Keratinocyte (primary cell): ENCODE results near the gene KLRG1. TPM values are rescaled to one million over a fixed set of nuclear protein-coding genes. Genes with fewer than 3 reads are reported as not detected.
A peak's percentile ranks its signal among the peaks of the same experiment; 100 is the strongest.

Experiments
- DNase-seq: peaks from one replicate; pipeline ENCODE4 v3.0.0-alpha.2; 2011; ENCODE audit warnings: low read depth, missing footprints, low spot score
- FAIRE-seq: peaks from 2 replicates; lab custom pipeline; 2011; peaks lifted over from hg19 to GRCh38; lab: Jason Lieb, UNC
- H2AFZ ChIP-seq: 2 replicates; pipeline ENCODE4 v1.6.0; 2012; ENCODE audit warnings: low read length, control low read depth, inconsistent platforms; ENCODE audit not compliant: control insufficient read depth
- H3K27ac ChIP-seq: 2 replicates; pipeline ENCODE4 v1.5.1; 2011; ENCODE audit warnings: low read length; ENCODE audit not compliant: control insufficient read depth, insufficient read depth
- H3K27me3 ChIP-seq: 3 replicates; pipeline ENCODE4 v1.6.0; 2011; ENCODE audit warnings: low read length; ENCODE audit not compliant: control insufficient read depth, insufficient read depth; ENCODE audit errors: extremely low read depth
- H3K36me3 ChIP-seq, 2 experiments: 2 replicates in 1 of 2; 3 replicates in 1 of 2; pipeline ENCODE4 v1.5.1; 2011; ENCODE audit warnings: low read length in 2 of 2, mild to moderate bottlenecking in 1 of 2; ENCODE audit not compliant: control insufficient read depth in 2 of 2, insufficient read depth in 2 of 2; ENCODE audit errors: extremely low read depth in 1 of 2
- H3K4me1 ChIP-seq: 3 replicates; pipeline ENCODE4 v1.5.1; 2011; ENCODE audit warnings: low read length; ENCODE audit not compliant: control insufficient read depth, insufficient read depth; ENCODE audit errors: extremely low read depth
- H3K4me2 ChIP-seq: 3 replicates; pipeline ENCODE4 v1.6.0; 2011; ENCODE audit warnings: low read depth, low read length; ENCODE audit not compliant: control insufficient read depth, insufficient read depth; ENCODE audit errors: extremely low read depth
- H3K4me3 ChIP-seq, 3 experiments: fragments of 200-600 bp in 1 of 3; sonication (generic) in 1 of 3; 2 replicates in 2 of 3; 3 replicates in 1 of 3; pipeline ENCODE4 v1.5.1; 2011 to 2016; ENCODE audit warnings: low read length in 3 of 3, mild to moderate bottlenecking in 3 of 3, control low read depth in 2 of 3, inconsistent platforms in 1 of 3, low read depth in 1 of 3, mixed read lengths in 1 of 3, mixed run types in 1 of 3, moderate library complexity in 1 of 3; ENCODE audit not compliant: control insufficient read depth in 2 of 3, insufficient read depth in 2 of 3; ENCODE audit errors: extremely low read depth in 1 of 3
- H3K79me2 ChIP-seq: 2 replicates; pipeline ENCODE4 v1.6.0; 2012; ENCODE audit warnings: low read length; ENCODE audit not compliant: control insufficient read depth, insufficient read depth
- H3K9ac ChIP-seq: 3 replicates; pipeline ENCODE4 v1.6.0; 2011; ENCODE audit warnings: low read length; ENCODE audit not compliant: control insufficient read depth, insufficient read depth; ENCODE audit errors: extremely low read depth
- H3K9me1 ChIP-seq: 3 replicates; pipeline ENCODE4 v1.6.0; 2011; ENCODE audit warnings: low read length; ENCODE audit not compliant: control insufficient read depth, insufficient read depth; ENCODE audit errors: extremely low read depth
- H3K9me3 ChIP-seq: 2 replicates; pipeline ENCODE4 v1.5.1; 2012; ENCODE audit warnings: low read depth, low read length; ENCODE audit not compliant: control insufficient read depth
- H4K20me1 ChIP-seq: 3 replicates; pipeline ENCODE4 v1.6.0; 2011; ENCODE audit warnings: low read length; ENCODE audit not compliant: control insufficient read depth, insufficient read depth; ENCODE audit errors: extremely low read depth
- CTCF ChIP-seq, 3 experiments: IDR thresholded peaks in 1 of 3; conservative IDR thresholded peaks in 1 of 3; optimal IDR thresholded peaks in 1 of 3; 2 replicates in 2 of 3; 3 replicates in 1 of 3; pipeline versions ENCODE3 to v1.5.1; 2011; ENCODE audit warnings: low read length in 3 of 3, mild to moderate bottlenecking in 3 of 3, moderate library complexity in 2 of 3, control low read depth in 1 of 3, inconsistent platforms in 1 of 3; ENCODE audit not compliant: insufficient read depth in 2 of 3; ENCODE audit errors: extremely low read depth in 1 of 3
- EZH2 ChIP-seq: IDR thresholded peaks from one replicate; pipeline ENCODE4 v1.6.1; 2012; ENCODE audit warnings: inconsistent platforms, mild to moderate bottlenecking, low read length, moderate library complexity
- dilution Hi-C: fragments of 300-500 bp; cut with MboI; formaldehyde crosslinking; loops from one replicate; pipeline ENCODE4 v1.7.0; 2020; ENCODE audit warnings: low sequenced_read_pairs; ENCODE audit not compliant: extremely low pct_ligation_motif_present
- polyA plus RNA-seq, 5 experiments: library from polyadenylated mRNA; depleted of rRNA in 3 of 5; stranded (reverse) in 3 of 5; stranded (forward) in 1 of 5; unstranded in 1 of 5; fragments of >200 nt; gene quantifications; 1 replicate in 1 of 5; 2 replicates in 3 of 5; 3 replicates in 1 of 5; pipeline versions ENCODE4 v1.2.1 to v1.2.3, GENCODE V29; 2011 to 2012; ENCODE audit warnings: missing spikeins in 2 of 5, low read depth in 1 of 5, low replicate concordance in 1 of 5

The KLRG1 gene
- polyA plus RNA-seq, 1 donor (not counting 4 experiments of a cell fraction or from before 2014, with no cell fraction given): 0.39 TPM

- H4K20me1 ChIP-seq: no peaks in the 10 kb centered on the region
- no peak for FAIRE-seq
- H3K27me3 ChIP-seq: peaks cover 4% of the 10 kb centered on the region
- H3K4me3 ChIP-seq: no peak overlapping the region
- DNase-seq: no peak
- no peaks in the 10 kb centered on the region for H3K79me2 ChIP-seq
- no peak overlapping the region for H3K4me2 ChIP-seq
- H3K9me3 ChIP-seq: no peaks in the 10 kb centered on the region
- H2AFZ ChIP-seq: no peak overlapping the region
- dilution Hi-C loops: no loop called here
- no peak overlapping the region for H3K9ac ChIP-seq
- H3K36me3 ChIP-seq: no peaks in the 10 kb centered on the region
- TF ChIP-seq EZH2 (no peak), CTCF (optimal IDR thresholded peaks at IDR 0.05 in 1 of 3, IDR thresholded peaks at IDR 0.05 in 1 of 3, conservative IDR thresholded peaks at IDR 0.05 in 1 of 3; ENCODE audit: extremely low read depth in 1 of 3, insufficient read depth in 2 of 3, low read length in 3 of 3) (peak in 2 of 3 experiments; percentile 36 to 43)
- no peaks in the 10 kb centered on the region for H3K4me1 ChIP-seq
- no peaks in the 10 kb centered on the region for H3K9me1 ChIP-seq
- H3K27ac ChIP-seq: no peak overlapping the region
Observed at GRCh38 chr12:9049520-9050133, 60.3 kb downstream of the KLRG1 start.

GRCh38 chr12:9050521-9051157, 61.3 kb downstream of the KLRG1 start:
- TF ChIP-seq EZH2 (no peak), CTCF (optimal IDR thresholded peaks at IDR 0.05 in 1 of 3, IDR thresholded peaks at IDR 0.05 in 1 of 3, conservative IDR thresholded peaks at IDR 0.05 in 1 of 3; ENCODE audit: extremely low read depth in 1 of 3, insufficient read depth in 2 of 3, low read length in 3 of 3) (no peak)
- no peaks in the 10 kb centered on the region for H3K36me3 ChIP-seq
- DNase-seq (no peak), FAIRE-seq (no peak)
- no peaks in the 10 kb centered on the region for H4K20me1 ChIP-seq
- peaks cover 4% of the 10 kb centered on the region for H3K27me3 ChIP-seq
- no peak overlapping the region for H3K9ac ChIP-seq
- H3K27ac ChIP-seq: no peak overlapping the region
- H3K79me2 ChIP-seq: no peaks in the 10 kb centered on the region
- no peaks in the 10 kb centered on the region for H3K4me1 ChIP-seq
- no peak overlapping the region for H2AFZ ChIP-seq
- no peaks in the 10 kb centered on the region for H3K9me1 ChIP-seq
- H3K4me3 ChIP-seq: no peak overlapping the region
- H3K9me3 ChIP-seq: no peaks in the 10 kb centered on the region
- dilution Hi-C loops: no loop called here
- H3K4me2 ChIP-seq: no peak overlapping the region
